Suprapubic skin (tissue), 3 donors: ENCODE data around the gene TET3.

Source experiments
- POLR2A ChIP-seq, 2 donors: fragments of 450-650 bp; IDR thresholded peaks; one replicate each; pipeline ENCODE4 v1.6.1; 2017; ENCODE audit warnings: antibody characterized with exemption in 2 of 2, mild to moderate bottlenecking in 2 of 2, moderate library complexity in 2 of 2
- TF ChIP-seq, protein P1 (sequence below), 2 donors: fragments of 200-600 bp in 1 of 2; fragments of 450-650 bp in 1 of 2; sonication (generic) in 1 of 2; IDR thresholded peaks; one replicate each; pipeline ENCODE4 v1.5.1; 2016 to 2019; ENCODE audit warnings: antibody characterized with exemption in 2 of 2, mild to moderate bottlenecking in 1 of 2, moderate library complexity in 1 of 2

DNA sequence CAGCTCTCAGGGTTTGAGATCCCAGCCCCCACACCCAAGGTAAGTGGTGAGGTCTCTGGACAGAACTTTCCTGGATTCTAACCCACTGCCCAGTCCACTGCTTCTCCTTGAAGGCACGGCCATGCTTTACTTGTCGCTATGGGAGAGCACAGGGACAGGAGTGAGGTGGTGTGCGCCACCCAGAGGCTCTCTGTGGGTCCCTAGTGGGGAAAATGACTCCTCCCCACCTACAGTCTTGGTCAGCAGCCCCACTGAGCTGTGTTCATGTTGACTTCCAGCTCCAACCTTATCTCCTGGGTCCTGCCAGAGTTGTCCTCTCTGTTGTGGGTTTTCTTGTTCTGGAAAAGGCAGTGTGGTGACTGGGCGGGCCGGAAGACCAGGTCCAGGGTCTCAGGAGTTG lies 11.1 kb downstream of the TET3 start:
- TF ChIP-seq, protein P1, sequence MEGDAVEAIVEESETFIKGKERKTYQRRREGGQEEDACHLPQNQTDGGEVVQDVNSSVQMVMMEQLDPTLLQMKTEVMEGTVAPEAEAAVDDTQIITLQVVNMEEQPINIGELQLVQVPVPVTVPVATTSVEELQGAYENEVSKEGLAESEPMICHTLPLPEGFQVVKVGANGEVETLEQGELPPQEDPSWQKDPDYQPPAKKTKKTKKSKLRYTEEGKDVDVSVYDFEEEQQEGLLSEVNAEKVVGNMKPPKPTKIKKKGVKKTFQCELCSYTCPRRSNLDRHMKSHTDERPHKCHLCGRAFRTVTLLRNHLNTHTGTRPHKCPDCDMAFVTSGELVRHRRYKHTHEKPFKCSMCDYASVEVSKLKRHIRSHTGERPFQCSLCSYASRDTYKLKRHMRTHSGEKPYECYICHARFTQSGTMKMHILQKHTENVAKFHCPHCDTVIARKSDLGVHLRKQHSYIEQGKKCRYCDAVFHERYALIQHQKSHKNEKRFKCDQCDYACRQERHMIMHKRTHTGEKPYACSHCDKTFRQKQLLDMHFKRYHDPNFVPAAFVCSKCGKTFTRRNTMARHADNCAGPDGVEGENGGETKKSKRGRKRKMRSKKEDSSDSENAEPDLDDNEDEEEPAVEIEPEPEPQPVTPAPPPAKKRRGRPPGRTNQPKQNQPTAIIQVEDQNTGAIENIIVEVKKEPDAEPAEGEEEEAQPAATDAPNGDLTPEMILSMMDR (IDR thresholded peaks at IDR 0.05), result no peak
- TF ChIP-seq POLR2A (IDR thresholded peaks at IDR 0.05), result no peak
